Aortic smooth muscle cell (primary cell): ENCODE data around the gene EBNA1BP2. TPM values are rescaled to one million over a fixed set of nuclear protein-coding genes. Genes with fewer than 3 reads are reported as not detected.

Experiments
- total RNA-seq: library from RNA; depleted of rRNA; stranded (reverse); fragments of >200 nt; gene quantifications from 2 replicates; pipeline ENCODE4 v1.2.3, GENCODE V29; 2014

The EBNA1BP2 gene
- 68.7 and 88.9 TPM in 2 replicates for total RNA-seq

GRCh38 chr1:43171876-43172526, at the start of gene EBNA1BP2, which contains the start of gene CFAP57:
EBNA1BP2 (minus strand) TSS chr1:43172290; CDS start chr1:43172118, 172 bp downstream.
CFAP57 (plus strand) TSS chr1:43172330; CDS start chr1:43172754, 424 bp downstream.

Other genes starting within 250 kb of the EBNA1BP2 start
- gene SLC2A1, start 213.4 kb downstream of the EBNA1BP2 start, total RNA-seq: 15.3 and 22.5 TPM in 2 replicates
- gene CFAP57, start within 50 bp of the EBNA1BP2 start, total RNA-seq: 0.26 and 0.56 TPM in 2 replicates
- not detected in 2 replicates for gene TMEM125, start 97.7 kb upstream of the EBNA1BP2 start, total RNA-seq
- gene C1orf210, start 113.3 kb upstream of the EBNA1BP2 start, total RNA-seq: not detected in 2 replicates
- gene TIE1, start 128.7 kb upstream of the EBNA1BP2 start, total RNA-seq: 12.3 and 16.9 TPM in 2 replicates
- gene MPL, start 165.5 kb upstream of the EBNA1BP2 start, total RNA-seq: not detected in 2 replicates
- gene CDC20, start 186.7 kb upstream of the EBNA1BP2 start, total RNA-seq: 27.0 and 37.4 TPM in 2 replicates
- gene ELOVL1, start 195.7 kb upstream of the EBNA1BP2 start, total RNA-seq: 76.0 and 82.8 TPM in 2 replicates
- gene MED8, start 217.5 kb upstream of the EBNA1BP2 start, total RNA-seq: 61.3 and 68.4 TPM in 2 replicates
- 24.3 and 28.2 TPM in 2 replicates for gene SZT2, start 217.6 kb upstream of the EBNA1BP2 start, total RNA-seq